Measurements from ENCODE around the gene ACSS2. TPM values are rescaled to one million over a fixed set of nuclear protein-coding genes. Genes with fewer than 3 reads are reported as not detected.

Gene ACSS2
- total RNA-seq, 1 donor from 2014 or later = 25.0 TPM

DNA sequence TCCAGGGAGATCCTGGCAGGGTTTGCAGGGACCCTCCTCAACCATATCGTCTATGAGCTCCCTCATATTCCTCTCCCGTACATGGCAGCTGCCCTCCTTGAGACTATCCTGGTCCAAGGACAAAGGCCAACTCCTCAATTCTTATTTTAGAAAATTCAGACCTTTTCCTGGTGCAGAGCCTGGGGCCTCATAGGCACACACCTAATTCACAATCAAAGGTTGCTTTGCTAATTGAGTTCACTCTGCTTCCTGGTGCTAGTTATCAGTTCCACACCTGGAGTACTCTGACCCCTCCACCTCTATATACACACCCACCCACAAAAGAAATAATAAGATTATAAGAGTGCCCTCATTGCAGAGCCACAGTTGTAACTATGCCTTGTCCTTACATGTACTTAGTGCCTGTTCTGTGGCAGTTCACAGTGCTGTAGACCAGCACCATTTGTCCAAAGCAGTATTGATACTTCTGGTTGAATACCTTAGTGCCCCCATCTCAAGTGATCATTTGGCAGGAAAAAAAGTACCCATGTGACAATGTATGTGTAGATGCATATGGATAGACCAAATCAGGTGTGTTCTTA is 40.5 kb downstream of the ACSS2 start:
- Mint-ChIP-seq H3K4me1 (no peaks in the 10 kb centered on the region), H3K27ac (no peak overlapping the region), H3K9me3 (no peaks in the 10 kb centered on the region), H3K36me3 (peaks cover 17% of the 10 kb centered on the region), H3K4me3 (no peak overlapping the region), H3K27me3 (ENCODE audit: insufficient read depth, low read depth) (no peaks in the 10 kb centered on the region)
- TF ChIP-seq EZH2 (IDR thresholded peaks at IDR 0.05) (no peak), EZH2phosphoT487 (IDR thresholded peaks at IDR 0.05) (no peak)
- TF ChIP-seq, protein P1, sequence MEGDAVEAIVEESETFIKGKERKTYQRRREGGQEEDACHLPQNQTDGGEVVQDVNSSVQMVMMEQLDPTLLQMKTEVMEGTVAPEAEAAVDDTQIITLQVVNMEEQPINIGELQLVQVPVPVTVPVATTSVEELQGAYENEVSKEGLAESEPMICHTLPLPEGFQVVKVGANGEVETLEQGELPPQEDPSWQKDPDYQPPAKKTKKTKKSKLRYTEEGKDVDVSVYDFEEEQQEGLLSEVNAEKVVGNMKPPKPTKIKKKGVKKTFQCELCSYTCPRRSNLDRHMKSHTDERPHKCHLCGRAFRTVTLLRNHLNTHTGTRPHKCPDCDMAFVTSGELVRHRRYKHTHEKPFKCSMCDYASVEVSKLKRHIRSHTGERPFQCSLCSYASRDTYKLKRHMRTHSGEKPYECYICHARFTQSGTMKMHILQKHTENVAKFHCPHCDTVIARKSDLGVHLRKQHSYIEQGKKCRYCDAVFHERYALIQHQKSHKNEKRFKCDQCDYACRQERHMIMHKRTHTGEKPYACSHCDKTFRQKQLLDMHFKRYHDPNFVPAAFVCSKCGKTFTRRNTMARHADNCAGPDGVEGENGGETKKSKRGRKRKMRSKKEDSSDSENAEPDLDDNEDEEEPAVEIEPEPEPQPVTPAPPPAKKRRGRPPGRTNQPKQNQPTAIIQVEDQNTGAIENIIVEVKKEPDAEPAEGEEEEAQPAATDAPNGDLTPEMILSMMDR (IDR thresholded peaks at IDR 0.05) = no peak
- H3K4me3 ChIP-seq = no peak overlapping the region
- no peaks in the 10 kb centered on the region for H4K20me1 ChIP-seq (ENCODE audit: low read depth)
- H3K4me2 ChIP-seq = no peak overlapping the region
- H3K9me3 ChIP-seq (ENCODE audit: low read depth) = no peaks in the 10 kb centered on the region
- H2AFZ ChIP-seq (replicated peaks) = no peak overlapping the region
- H3K36me3 ChIP-seq = no peaks in the 10 kb centered on the region
- no peak overlapping the region for H3K27ac ChIP-seq
- no peaks in the 10 kb centered on the region for H3K4me1 ChIP-seq
- no peaks in the 10 kb centered on the region for H3K27me3 ChIP-seq
- no peak for DNase-seq (ENCODE audit: low spot score)
- H3F3A ChIP-seq (ENCODE audit: low read depth) = no peaks in the 10 kb centered on the region
- no peaks in the 10 kb centered on the region for H3K79me2 ChIP-seq (ENCODE audit: low read depth)
- H3K9ac ChIP-seq = no peak overlapping the region

DNA sequence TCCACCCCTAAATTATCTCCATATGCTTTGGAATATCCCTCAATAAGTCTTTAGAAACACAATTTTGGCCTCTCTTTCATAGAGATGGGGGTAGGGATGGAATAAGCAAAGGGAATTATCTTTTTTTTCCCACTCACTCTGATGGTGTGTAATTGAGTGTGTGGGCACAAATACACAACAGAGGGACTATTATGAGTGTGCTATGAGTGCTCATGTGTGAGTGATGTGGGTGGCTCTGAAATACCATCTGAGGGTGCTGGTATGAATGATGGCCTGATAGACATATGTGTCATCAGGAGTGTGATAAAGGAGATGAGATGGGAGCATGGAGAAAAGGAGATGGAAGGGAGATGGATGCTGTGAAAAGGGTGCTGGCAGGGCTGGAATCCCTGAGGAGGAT is 43.6 kb downstream of the ACSS2 start:
- H3K27me3 Mint-ChIP-seq (ENCODE audit: insufficient read depth, low read depth) = no peaks in the 10 kb centered on the region
- H3K27ac Mint-ChIP-seq = no peak overlapping the region
- Histone ChIP-seq H3K9ac (no peak overlapping the region), H4K20me1 (ENCODE audit: low read depth) (no peaks in the 10 kb centered on the region), H3K27me3 (no peaks in the 10 kb centered on the region), H3K79me2 (ENCODE audit: low read depth) (no peaks in the 10 kb centered on the region), H3F3A (ENCODE audit: low read depth) (no peaks in the 10 kb centered on the region), H3K9me3 (ENCODE audit: low read depth) (no peaks in the 10 kb centered on the region), H3K36me3 (no peaks in the 10 kb centered on the region), H3K4me3 (no peak overlapping the region), H2AFZ (replicated peaks) (no peak overlapping the region), H3K27ac (no peak overlapping the region), H3K4me2 (no peak overlapping the region), H3K4me1 (no peaks in the 10 kb centered on the region)
- H3K4me3 Mint-ChIP-seq = no peak overlapping the region
- no peaks in the 10 kb centered on the region for H3K9me3 Mint-ChIP-seq
- DNase-seq (ENCODE audit: low spot score) = no peak
- TF ChIP-seq EZH2 (IDR thresholded peaks at IDR 0.05) = no peak
- TF ChIP-seq EZH2phosphoT487 (IDR thresholded peaks at IDR 0.05) = no peak
- TF ChIP-seq, protein P1 (IDR thresholded peaks at IDR 0.05) = no peak
- peaks cover 14% of the 10 kb centered on the region for H3K36me3 Mint-ChIP-seq
- H3K4me1 Mint-ChIP-seq = no peaks in the 10 kb centered on the region

DNA sequence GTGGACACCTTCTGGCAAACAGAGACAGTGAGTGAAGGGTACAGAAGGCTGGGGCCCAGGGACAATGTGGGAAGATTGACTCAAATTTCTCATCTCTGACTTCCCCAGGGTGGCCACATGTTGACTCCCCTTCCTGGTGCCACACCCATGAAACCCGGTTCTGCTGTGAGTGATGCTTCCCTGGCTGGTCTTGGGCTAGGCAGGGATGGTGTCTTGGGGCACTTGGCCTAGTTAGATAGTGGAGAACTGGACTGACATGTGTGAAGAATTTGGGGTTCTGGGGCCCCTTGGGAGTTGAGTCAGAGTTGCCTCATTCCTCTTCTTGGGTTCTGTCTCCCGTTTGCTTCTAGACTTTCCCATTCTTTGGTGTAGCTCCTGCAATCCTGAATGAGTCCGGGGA is 45.0 kb downstream of the ACSS2 start:
- H3K27ac ChIP-seq = no peak overlapping the region
- no peaks in the 10 kb centered on the region for H3K36me3 ChIP-seq
- H2AFZ ChIP-seq (replicated peaks) = no peak overlapping the region
- no peaks in the 10 kb centered on the region for H3K9me3 Mint-ChIP-seq
- H3K79me2 ChIP-seq (ENCODE audit: low read depth) = no peaks in the 10 kb centered on the region
- no peak overlapping the region for H3K4me3 ChIP-seq
- no peaks in the 10 kb centered on the region for H3F3A ChIP-seq (ENCODE audit: low read depth)
- H3K9ac ChIP-seq = no peak overlapping the region
- no peak overlapping the region for H3K4me3 Mint-ChIP-seq
- H3K27me3 ChIP-seq = no peaks in the 10 kb centered on the region
- DNase-seq (ENCODE audit: low spot score) = no peak
- H3K36me3 Mint-ChIP-seq = peaks cover 26% of the 10 kb centered on the region
- no peak overlapping the region for H3K4me2 ChIP-seq
- H4K20me1 ChIP-seq (ENCODE audit: low read depth) = no peaks in the 10 kb centered on the region
- no peaks in the 10 kb centered on the region for H3K9me3 ChIP-seq (ENCODE audit: low read depth)
- no peaks in the 10 kb centered on the region for H3K4me1 ChIP-seq
- TF ChIP-seq EZH2 (IDR thresholded peaks at IDR 0.05) = no peak
- TF ChIP-seq, protein P1 (IDR thresholded peaks at IDR 0.05) = no peak
- no peak for TF ChIP-seq EZH2phosphoT487 (IDR thresholded peaks at IDR 0.05)
- H3K27me3 Mint-ChIP-seq (ENCODE audit: insufficient read depth, low read depth) = no peaks in the 10 kb centered on the region
- no peaks in the 10 kb centered on the region for H3K4me1 Mint-ChIP-seq
- H3K27ac Mint-ChIP-seq = no peak overlapping the region
